ENCODE data around the gene ATP1A4. TPM values are rescaled to one million over a fixed set of nuclear protein-coding genes. Genes with fewer than 3 reads are reported as not detected.

The ATP1A4 gene
- total and polyA plus RNA-seq, 2 of the 8 experiments (the other 6 are each of a cell fraction or from before 2014, with no cell fraction given), result 0.48 to 0.61 TPM

DNA sequence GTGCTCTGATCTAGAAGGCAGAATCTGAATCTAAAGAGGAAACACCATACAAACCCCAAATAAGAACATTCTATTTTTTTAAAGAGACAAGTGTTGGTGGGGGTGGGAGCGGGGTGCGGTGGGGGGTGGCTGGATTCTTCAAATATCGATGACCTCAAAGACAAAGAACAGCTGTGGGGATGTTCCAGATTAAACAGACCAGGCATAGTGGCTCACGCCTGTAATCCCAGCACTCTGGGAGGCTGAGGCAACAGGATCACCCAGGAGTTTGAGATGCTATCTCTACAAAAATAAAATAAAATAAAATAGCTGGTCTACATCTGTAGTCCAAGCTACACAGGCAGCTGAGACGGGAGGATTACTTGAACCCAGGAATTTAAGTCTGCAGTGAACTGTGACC, 5.0 kb downstream of the ATP1A4 start (continued):
- TF ChIP-seq CHD7 (IDR thresholded peaks at IDR 0.05; ENCODE audit: insufficient replicate concordance, low read length) (no peak), SAP30 (IDR thresholded peaks at IDR 0.05; ENCODE audit: insufficient read depth, insufficient replicate concordance, low read length) (no peak), YY1 (IDR thresholded peaks at IDR 0.05; ENCODE audit: low read depth, low read length) (no peak), BACH1 (IDR thresholded peaks at IDR 0.05; ENCODE audit: low read length) (no peak), PHF8 (conservative IDR thresholded peaks at IDR 0.05; ENCODE audit: low read depth, low read length) (no peak), KDM4A (IDR thresholded peaks at IDR 0.05; ENCODE audit: low read depth, low read length, severe bottlenecking) (no peak), ATF2 (IDR thresholded peaks at IDR 0.05; ENCODE audit: low read length) (no peak), CHD2 (IDR thresholded peaks at IDR 0.05; ENCODE audit: low read length) (no peak)
